Measurements from ENCODE around the gene ELOVL2.

DNA sequence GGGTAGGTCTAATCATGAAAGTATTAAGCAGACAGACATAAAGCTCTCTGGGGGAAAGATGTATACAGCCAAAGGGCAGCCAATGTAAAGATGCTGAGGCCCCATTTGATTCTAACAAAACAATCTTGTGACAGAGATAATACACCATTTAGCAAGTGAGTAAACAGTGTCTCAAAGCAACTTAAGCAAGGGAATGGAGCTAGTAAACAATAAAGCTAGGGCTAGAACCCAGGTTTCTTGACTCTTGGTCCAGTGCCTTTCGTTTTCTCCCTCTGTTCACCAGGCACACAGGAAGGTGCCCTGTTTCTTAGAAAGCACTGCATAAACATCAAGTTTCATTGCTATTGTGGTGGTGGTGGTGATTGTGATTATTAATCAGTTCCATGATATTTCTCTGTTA, 5.1 kb downstream of the ELOVL2 start:
- TF ChIP-seq EZH2 (IDR thresholded peaks at IDR 0.05): no peak
- no peak for TF ChIP-seq POLR2AphosphoS5 (IDR thresholded peaks at IDR 0.05; ENCODE audit: borderline replicate concordance, low read depth, low read length)
- TF ChIP-seq FOXP2 (optimal IDR thresholded peaks at IDR 0.05; ENCODE audit: control extremely low read depth, extremely low read length, insufficient read depth): no peak

Data from SK-N-MC (cell line).